ENCODE data around the gene CYP39A1. TPM values are rescaled to one million over a fixed set of nuclear protein-coding genes. Genes with fewer than 3 reads are reported as not detected.

The CYP39A1 gene
- total RNA-seq, 1 experiment from 2014 or later = 0.54 TPM

DNA sequence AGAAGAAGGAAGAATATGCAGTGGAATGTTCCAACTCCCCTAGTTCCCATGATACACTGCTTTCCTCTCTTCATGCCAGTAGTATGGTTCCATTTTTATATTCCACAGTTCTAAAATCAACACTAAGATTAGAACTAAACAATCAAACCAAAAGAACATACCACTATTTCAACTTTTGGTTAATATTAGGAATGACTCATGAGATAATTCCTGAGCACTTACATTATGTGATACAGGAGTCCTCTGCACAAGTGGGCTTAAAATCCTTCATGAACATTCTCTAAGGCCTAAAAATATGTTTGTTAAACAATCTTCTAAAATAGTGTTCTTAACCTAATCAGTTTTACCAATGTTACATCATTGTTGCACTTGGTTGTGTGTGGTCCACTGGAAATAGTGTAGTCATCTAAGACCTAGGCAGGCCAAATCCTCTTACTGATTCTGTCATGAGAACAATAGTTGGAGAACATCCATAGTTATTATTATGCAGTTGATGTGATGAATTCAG, 131.1 kb downstream of the CYP39A1 start:
- H3K9me2 ChIP-seq (ENCODE audit: insufficient read depth) = no peaks in the 10 kb centered on the region
- no TSS peak for BruUV-seq (replicated peaks)
- no peak overlapping the region for H3K27ac ChIP-seq (ENCODE audit: low read depth, low read length)
- no peaks in the 10 kb centered on the region for H4K20me1 ChIP-seq (ENCODE audit: insufficient read depth)
- no peak for DNase-seq (ENCODE audit: low read depth, low spot score)
- RAD21 ChIA-PET (ENCODE audit: low non-redundant PET in 1 of 2, low total read pairs in 2 of 2, uncharacterized antibody in 2 of 2, unreplicated experiment in 2 of 2) = no interaction called here
- no peaks in the 10 kb centered on the region for H3K9me3 ChIP-seq (ENCODE audit: control insufficient read depth in 1 of 2, insufficient read depth in 1 of 2, low read depth in 1 of 2, low read length in 2 of 2)
- ATAC-seq = no peak
- H3K79me2 ChIP-seq (ENCODE audit: insufficient read depth, low read length) = no peaks in the 10 kb centered on the region
- no peaks in the 10 kb centered on the region for H3K27me3 ChIP-seq (ENCODE audit: insufficient read depth, low read length)
- intact Hi-C loops (cut with micrococcal nuclease) = no loop called here
- no peaks in the 10 kb centered on the region for H3K36me3 ChIP-seq (ENCODE audit: control insufficient read depth in 1 of 2, insufficient read depth in 2 of 2, low read length in 2 of 2)
- no peak overlapping the region for H3K9ac ChIP-seq (ENCODE audit: low read length)
- TF ChIP-seq SIN3A (IDR thresholded peaks at IDR 0.05; ENCODE audit: low read depth) = no peak
- no peak for TF ChIP-seq REST (IDR thresholded peaks at IDR 0.05; ENCODE audit: low read depth)
- no peak for TF ChIP-seq ZNF274 (IDR thresholded peaks at IDR 0.05; ENCODE audit: low read depth, low read length)
- TF ChIP-seq ZFX (IDR thresholded peaks at IDR 0.05) = no peak
- no peak for TF ChIP-seq POLR2A (IDR thresholded peaks at IDR 0.05; ENCODE audit: borderline replicate concordance, extremely low read depth, insufficient read depth, insufficient read length)
- no peak for TF ChIP-seq EZH2phosphoT487 (IDR thresholded peaks at IDR 0.05; ENCODE audit: borderline replicate concordance)
- no peak for TF ChIP-seq JUND (IDR thresholded peaks at IDR 0.05)
- TF ChIP-seq FOSL1 (IDR thresholded peaks at IDR 0.05; ENCODE audit: low read depth) = no peak
- TF ChIP-seq POLR2AphosphoS5 (IDR thresholded peaks at IDR 0.05; ENCODE audit: low read depth, low read length) = no peak
- no peak for TF ChIP-seq MAX (IDR thresholded peaks at IDR 0.05)
- TF ChIP-seq TCF7L2 (IDR thresholded peaks at IDR 0.05; ENCODE audit: borderline replicate concordance, extremely low read depth, insufficient read depth, insufficient read length) = no peak
- TF ChIP-seq CEBPB (IDR thresholded peaks at IDR 0.05; ENCODE audit: low read depth) = no peak
- CTCF ChIA-PET = no interaction called here
- H3K4me2 ChIP-seq (ENCODE audit: low read length) = no peak overlapping the region
- POLR2A ChIA-PET = no interaction called here
- H3K4me3 ChIP-seq (replicated peaks in 1 of 2; ENCODE audit: low read depth in 1 of 2, low read length in 2 of 2) = no peak overlapping the region
- no peak overlapping the region for H2AFZ ChIP-seq (ENCODE audit: low read depth, low read length, poor library complexity, severe bottlenecking)
- no peaks in the 10 kb centered on the region for H3K4me1 ChIP-seq (ENCODE audit: control insufficient read depth in 1 of 2, insufficient read depth in 2 of 2, low read length in 2 of 2)
